OCI-LY3 (cell line): ENCODE measurements around the gene MEX3A.

Source experiments
- H2AFZ ChIP-seq: fragments of 200-600, 300-600 bp; shearing (Covaris generic); 2 replicates; pipeline ENCODE4 v1.6.0; 2014; ENCODE audit warnings: antibody characterized with exemption, low read depth, low read length
- H3K27ac ChIP-seq: fragments of 200-600, 300-600 bp; sonication (generic); 2 replicates; pipeline ENCODE4 v1.5.1; 2014; ENCODE audit warnings: mild to moderate bottlenecking, low read length, moderate library complexity, mixed read lengths
- H3K27me3 ChIP-seq: fragments of 200-600, 300-600 bp; sonication (generic); 2 replicates; pipeline ENCODE4 v1.6.1; 2014; ENCODE audit warnings: low read depth, low read length, mixed read lengths
- H3K36me3 ChIP-seq: fragments of 200-600, 300-600 bp; sonication (generic); replicated peaks from 2 replicates; pipeline ENCODE3; 2014; ENCODE audit warnings: low read depth, low read length, mixed read lengths
- H3K4me1 ChIP-seq: fragments of 300-600, 200-600 bp; sonication (generic); 2 replicates; pipeline ENCODE4 v1.6.1; 2014; ENCODE audit warnings: low read length, mixed read lengths
- H3K4me2 ChIP-seq: fragments of 200-600, 300-600 bp; sonication (generic); 2 replicates; pipeline ENCODE4 v1.6.1; 2014; ENCODE audit warnings: low read length, mixed read lengths
- H3K4me3 ChIP-seq: fragments of 300-600, 200-600 bp; sonication (generic); 2 replicates; pipeline ENCODE4 v1.5.1; 2014; ENCODE audit warnings: antibody characterized with exemption, mild to moderate bottlenecking, low read length, moderate library complexity
- H3K79me2 ChIP-seq: fragments of 300-600, 200-600 bp; shearing (Covaris generic); 2 replicates; pipeline ENCODE4 v1.6.1; 2014; ENCODE audit warnings: mild to moderate bottlenecking, low read length, mixed read lengths
- H3K9ac ChIP-seq: fragments of 300-600, 200-600 bp; shearing (Covaris generic); 2 replicates; pipeline ENCODE4 v1.6.0; 2014; ENCODE audit warnings: mild to moderate bottlenecking, low read length, moderate library complexity
- H3K9me3 ChIP-seq: fragments of 200-600, 300-600 bp; shearing (Covaris generic); 2 replicates; pipeline ENCODE4 v1.6.1; 2014; ENCODE audit warnings: low read length, mixed read lengths; ENCODE audit not compliant: insufficient read depth
- H4K20me1 ChIP-seq: fragments of 200-600, 300-600 bp; sonication (generic); 2 replicates; pipeline ENCODE4 v1.6.1; 2016; ENCODE audit warnings: low read length, mixed read lengths; ENCODE audit not compliant: insufficient read depth
- CTCF ChIP-seq: fragments of 200-600, 300-600 bp; sonication (generic); IDR thresholded peaks from 2 replicates; pipeline ENCODE4 v1.5.1; 2014; ENCODE audit warnings: antibody characterized with exemption, low read length, low read depth
- EZH2phosphoT487 ChIP-seq: fragments of 200-600 bp; shearing (Covaris generic); IDR thresholded peaks from 2 replicates; pipeline ENCODE4 v1.6.1; 2018; ENCODE audit warnings: antibody characterized with exemption, mixed run types, low read depth

MEX3A gene

GRCh38 chr1:156115514-156116374, 33.5 kb upstream of the MEX3A start:
- no peak overlapping the region for H3K4me2 ChIP-seq
- peaks cover 49% of the 10 kb centered on the region for H3K27me3 ChIP-seq
- peaks cover 14% of the 10 kb centered on the region for H3K4me1 ChIP-seq
- H3K27ac ChIP-seq = no peak overlapping the region
- no peak overlapping the region for H3K9ac ChIP-seq
- TF ChIP-seq EZH2phosphoT487 = no peak
- H3K4me3 ChIP-seq = no peak overlapping the region
- H3K36me3 ChIP-seq = no peaks in the 10 kb centered on the region
- H3K79me2 ChIP-seq = no peaks in the 10 kb centered on the region
- no peak overlapping the region for H2AFZ ChIP-seq
- no peaks in the 10 kb centered on the region for H4K20me1 ChIP-seq
- H3K9me3 ChIP-seq = no peaks in the 10 kb centered on the region

- Histone ChIP-seq H3K4me3 (no peak overlapping the region), H3K27ac (no peak overlapping the region), H3K4me2 (peak overlapping the region; percentile 0; the same call in 1 of the 2 replicates), H4K20me1 (no peaks in the 10 kb centered on the region), H3K9me3 (no peaks in the 10 kb centered on the region), H3K9ac (no peak overlapping the region), H3K4me1 (peaks cover 7% of the 10 kb centered on the region), H2AFZ (no peak overlapping the region), H3K27me3 (peaks cover 49% of the 10 kb centered on the region), H3K36me3 (no peaks in the 10 kb centered on the region), H3K79me2 (no peaks in the 10 kb centered on the region)
- TF ChIP-seq CTCF (no peak), EZH2phosphoT487 (no peak)
These were observed 32.8 kb upstream of the MEX3A start for GRCh38 chr1:156114919-156115513.

- H3K9ac ChIP-seq = no peak within 1 kb of the TSS
- H3K27ac ChIP-seq = no peak within 1 kb of the TSS
- peaks cover under 1% of the 10 kb centered on the region; the same call in 1 of the 2 replicates for H3K4me1 ChIP-seq
- no peak within 1 kb of the TSS for H3K4me3 ChIP-seq
- no peaks in the 10 kb centered on the region for H3K79me2 ChIP-seq
- H4K20me1 ChIP-seq = no peaks in the 10 kb centered on the region
- peak within 1 kb of the TSS; percentile 0; the same call in 1 of the 2 replicates for H3K4me2 ChIP-seq
- H3K36me3 ChIP-seq = no peaks in the 10 kb centered on the region
- H3K27me3 ChIP-seq = peaks cover 49% of the 10 kb centered on the region
- no peaks in the 10 kb centered on the region for H3K9me3 ChIP-seq
- no peak for TF ChIP-seq CTCF
- TF ChIP-seq EZH2phosphoT487 = no peak
- H2AFZ ChIP-seq = no peak within 1 kb of the TSS
These were observed 32.0 kb upstream of the MEX3A start, which contains the start of gene LMNA for GRCh38 chr1:156114101-156114918. Gene LMNA, plus strand, starts transcription at chr1:156114711. Its CDS starts 208 bp downstream, at chr1:156114919.

- H3K27ac ChIP-seq = no peak overlapping the region
- no peak overlapping the region for H3K4me2 ChIP-seq
- H3K9me3 ChIP-seq = no peaks in the 10 kb centered on the region
- no peaks in the 10 kb centered on the region for H4K20me1 ChIP-seq
- TF ChIP-seq CTCF (no peak), EZH2phosphoT487 (no peak)
- no peaks in the 10 kb centered on the region for H3K4me1 ChIP-seq
- no peak overlapping the region for H3K9ac ChIP-seq
- no peak overlapping the region for H2AFZ ChIP-seq
- H3K4me3 ChIP-seq = no peak overlapping the region
- H3K27me3 ChIP-seq = peaks cover 45% of the 10 kb centered on the region
- no peaks in the 10 kb centered on the region for H3K79me2 ChIP-seq
- H3K36me3 ChIP-seq = no peaks in the 10 kb centered on the region
These were observed 31.2 kb upstream of the MEX3A start for GRCh38 chr1:156113282-156113950.
